Lower lobe of right lung (tissue), 2 donors: Measurements from ENCODE around the gene DDX23. TPM values are rescaled to one million over a fixed set of nuclear protein-coding genes. Genes with fewer than 3 reads are reported as not detected.
A peak's percentile ranks its signal among the peaks of the same experiment; 100 is the strongest.

Experiments
- ATAC-seq, 2 donors: fragments of 200-7000 bp; cut with Tn5 transposase; one replicate each; pipeline ENCODE4 v1.9.1; 2020 to 2022; ENCODE audit warnings: mild to moderate bottlenecking in 2 of 2, moderate library complexity in 2 of 2
- DNase-seq: peaks from one replicate; pipeline ENCODE4 v3.0.0-alpha.2; 2020
- H3K27ac ChIP-seq: fragments of 200-600 bp; one replicate; pipeline ENCODE4 v1.8.0; 2022
- H3K27me3 ChIP-seq: fragments of 200-600 bp; one replicate; pipeline ENCODE4 v1.8.0; 2022; ENCODE audit warnings: low read depth
- H3K36me3 ChIP-seq: fragments of 200-600 bp; one replicate; pipeline ENCODE4 v1.8.0; 2022; ENCODE audit warnings: mild to moderate bottlenecking
- H3K4me1 ChIP-seq: fragments of 200-600 bp; one replicate; pipeline ENCODE4 v1.8.0; 2022
- H3K4me3 ChIP-seq: fragments of 200-600 bp; one replicate; pipeline ENCODE4 v1.8.0; 2022; ENCODE audit warnings: mild to moderate bottlenecking
- H3K9me3 ChIP-seq: fragments of 200-600 bp; one replicate; pipeline ENCODE4 v1.8.0; 2022
- CTCF ChIP-seq: fragments of 200-600 bp; IDR thresholded peaks from one replicate; pipeline ENCODE4 v1.8.0; 2022; ENCODE audit warnings: antibody characterized with exemption, mild to moderate bottlenecking
- intact Hi-C: fragments of 100-400 bp; cut with DNase I; formaldehyde crosslinking; loops from one replicate; pipeline ENCODE4 v1.11.0; 2022
- total RNA-seq: library from RNA; stranded (reverse); fragmentation: NEBNext Ultra II Directional; extraction: Animal tissue kit (Norgen Biotek cat#: 25700); gene quantifications from one replicate; pipeline ENCODE4 v1.2.1, GENCODE V29; 2021
- donor health status: DM: no; HTN: yes; CAD: no; lungs with severe emphysema.

The DDX23 gene
- total RNA-seq, 1 donor from 2014 or later, result 76.8 TPM

GRCh38 chr12:48822711-48823110 is 29.3 kb downstream of the DDX23 start:
- no peak for TF ChIP-seq CTCF
- Histone ChIP-seq H3K9me3 (no peaks in the 10 kb centered on the region), H3K27ac (no peak overlapping the region), H3K27me3 (no peaks in the 10 kb centered on the region), H3K4me1 (peaks cover 5% of the 10 kb centered on the region), H3K36me3 (peaks cover 17% of the 10 kb centered on the region), H3K4me3 (no peak overlapping the region)
- intact Hi-C loops, result no loop called here
- DNase-seq, result no peak
- ATAC-seq, result no peak

GRCh38 chr12:48822139-48822538 is 29.8 kb downstream of the DDX23 start:
- H3K36me3 ChIP-seq, result peaks cover 12% of the 10 kb centered on the region
- peaks cover 11% of the 10 kb centered on the region for H3K4me1 ChIP-seq
- intact Hi-C loops, result no loop called here

GRCh38 chr12:48819986-48820725 is 31.8 kb downstream of the DDX23 start:
- no peaks in the 10 kb centered on the region for H3K9me3 ChIP-seq
- H3K27ac ChIP-seq, result no peak overlapping the region
- no peak for TF ChIP-seq CTCF
- H3K4me1 ChIP-seq, result peaks cover 24% of the 10 kb centered on the region
- intact Hi-C loops, result no loop called here
- no peaks in the 10 kb centered on the region for H3K27me3 ChIP-seq
- no peak overlapping the region for H3K4me3 ChIP-seq
- no peaks in the 10 kb centered on the region for H3K36me3 ChIP-seq
- ATAC-seq (no peak), DNase-seq (no peak)

More at GRCh38 chr12:48822139-48822538, 29.8 kb downstream of the DDX23 start:
- TF ChIP-seq CTCF, result no peak
- Histone ChIP-seq H3K9me3 (no peaks in the 10 kb centered on the region), H3K27me3 (no peaks in the 10 kb centered on the region), H3K4me3 (no peak overlapping the region), H3K27ac (no peak overlapping the region)
- ATAC-seq, result no peak
- DNase-seq, result no peak

- H3K4me3 ChIP-seq, result peak overlapping the region; percentile 78
- H3K9me3 ChIP-seq, result no peaks in the 10 kb centered on the region
- no peak for ATAC-seq
- H3K36me3 ChIP-seq, result no peaks in the 10 kb centered on the region
- intact Hi-C loops, result no loop called here
- H3K27ac ChIP-seq, result peak overlapping the region; percentile 36
- TF ChIP-seq CTCF, result peak; percentile 27
- H3K4me1 ChIP-seq, result peaks cover 28% of the 10 kb centered on the region
- H3K27me3 ChIP-seq, result no peaks in the 10 kb centered on the region
- no peak for DNase-seq
Observed at GRCh38 chr12:48818831-48819590, 33.0 kb downstream of the DDX23 start.

GRCh38 chr12:48817873-48818830 is 33.8 kb downstream of the DDX23 start, which contains the start of gene CACNB3:
CACNB3 (plus strand) TSS chr12:48818496; CDS start chr12:48818930, 434 bp downstream.
- Histone ChIP-seq H3K36me3 (no peaks in the 10 kb centered on the region), H3K4me1 (peaks cover 35% of the 10 kb centered on the region), H3K9me3 (no peaks in the 10 kb centered on the region), H3K27me3 (no peaks in the 10 kb centered on the region), H3K4me3 (peak within 1 kb of the TSS; percentile 78), H3K27ac (peak within 1 kb of the TSS; percentile 36)
- ATAC-seq (peak; percentile 29 to 40), DNase-seq (peak; percentile 84)
- no peak for TF ChIP-seq CTCF
- intact Hi-C loops, result no loop called here
